HepG2 (cell line): ENCODE data around the gene NPS. TPM values are rescaled to one million over a fixed set of nuclear protein-coding genes. Genes with fewer than 3 reads are reported as not detected.

ENCODE experiments used
- ATAC-seq: fragments of 200-7000 bp; cut with Tn5 transposase; 3 replicates; pipeline ENCODE4 v1.9.1; 2020; ENCODE audit warnings: mild to moderate bottlenecking, moderate library complexity
- BruUV-seq: library from RNA; stranded (reverse); fragments of 400-500 nt; replicated peaks from 2 replicates; lab custom pipeline; 2021; lab: Mats Ljungman, UMichigan
- CTCF ChIA-PET: fragments of 300-600 bp; formaldehyde crosslinking; extraction: SDS; loops from one replicate; lab custom pipeline; 2021; ENCODE audit warnings: low total read pairs, inconsistent platforms, low intra/inter-chr PET ratio; lab: Yijun Ruan, JAX
- POLR2A ChIA-PET: fragments of 350-600 bp; sonication (Branson Sonifier 250); formaldehyde crosslinking; loops from one replicate; lab custom pipeline; 2020; ENCODE audit warnings: antibody characterized with exemption, inconsistent platforms; lab: Yijun Ruan, JAX
- DNase-seq: peaks from one replicate; pipeline ENCODE4 v3.0.0-alpha.2; 2015; ENCODE audit warnings: low spot score
- FAIRE-seq: peaks from 3 replicates; lab custom pipeline; 2011; peaks lifted over from hg19 to GRCh38; lab: Jason Lieb, UNC
- H2AFZ ChIP-seq: one replicate; pipeline ENCODE4 v1.6.1; 2011; ENCODE audit warnings: low read length, inconsistent platforms
- H3K27ac ChIP-seq: fragments of 300-600 bp; 3 replicates; pipeline ENCODE4 v1.8.0; 2011; ENCODE audit warnings: mixed run types, mild to moderate bottlenecking, mixed read lengths, low read length, inconsistent platforms; ENCODE audit not compliant: insufficient read depth; ENCODE audit errors: extremely low read length
- H3K27me3 ChIP-seq, 2 experiments: fragments of 200-600 bp in 1 of 2; 2 replicates in 1 of 2; 3 replicates in 1 of 2; pipeline versions ENCODE4 v1.6.0 to v1.8.0; 2011; ENCODE audit warnings: low read length in 2 of 2, mild to moderate bottlenecking in 2 of 2, moderate library complexity in 2 of 2, inconsistent platforms in 1 of 2; ENCODE audit not compliant: insufficient read depth in 2 of 2, control insufficient read depth in 1 of 2
- H3K36me3 ChIP-seq, 2 experiments: fragments of 200-600 bp in 1 of 2; replicated peaks in 1 of 2; 2 replicates in 1 of 2; 3 replicates in 1 of 2; pipeline versions ENCODE4 v1.5.1 to v1.8.0; 2011; ENCODE audit warnings: low read length in 2 of 2, inconsistent platforms in 1 of 2; ENCODE audit not compliant: insufficient read depth in 2 of 2, control insufficient read depth in 1 of 2
- H3K4me1 ChIP-seq: 2 replicates; pipeline ENCODE4 v1.5.1; 2012; ENCODE audit warnings: low read length, inconsistent platforms; ENCODE audit not compliant: insufficient read depth
- H3K4me2 ChIP-seq: 2 replicates; pipeline ENCODE4 v1.6.0; 2011; ENCODE audit warnings: low read depth, low read length, inconsistent platforms
- H3K4me3 ChIP-seq, 3 experiments: fragments of 200-600 bp in 1 of 3; sonication (generic), shearing (Covaris generic) in 1 of 3; replicated peaks in 1 of 3; 2 replicates each; pipeline ENCODE4 v1.5.1; 2011 to 2016; ENCODE audit warnings: low read length in 3 of 3, inconsistent platforms in 2 of 3, low read depth in 2 of 3, mild to moderate bottlenecking in 2 of 3, control low read depth in 1 of 3, mixed read lengths in 1 of 3; ENCODE audit not compliant: insufficient read depth in 1 of 3
- H3K79me2 ChIP-seq: one replicate; pipeline ENCODE4 v1.6.1; 2011; ENCODE audit warnings: low read length, inconsistent platforms; ENCODE audit not compliant: insufficient read depth
- H3K9ac ChIP-seq: 2 replicates; pipeline ENCODE4 v1.6.0; 2011; ENCODE audit warnings: mild to moderate bottlenecking, low read depth, low read length, inconsistent platforms; ENCODE audit not compliant: insufficient read depth
- H3K9me3 ChIP-seq: 2 replicates; pipeline ENCODE4 v1.5.1; 2012; ENCODE audit warnings: mild to moderate bottlenecking, low read length
- H4K20me1 ChIP-seq: 2 replicates; pipeline ENCODE4 v1.6.0; 2011; ENCODE audit warnings: inconsistent platforms, mild to moderate bottlenecking, low read length, moderate library complexity; ENCODE audit not compliant: insufficient read depth
- ELK4 ChIP-seq: sonication (generic); formaldehyde crosslinking; IDR thresholded peaks from 2 replicates; pipeline ENCODE4 v1.9.0; 2021; ENCODE audit warnings: missing genetic modification reagents, borderline replicate concordance
- FOXA1 ChIP-seq, 2 experiments: fragments of 450-650 bp in 1 of 2; sonication (generic) in 1 of 2; formaldehyde crosslinking in 1 of 2; IDR thresholded peaks; 2 replicates each; pipeline versions ENCODE4 v1.4.0 to v1.6.1; 2016 to 2020; ENCODE audit warnings: missing genetic modification reagents in 1 of 2
- IKZF1 ChIP-seq: fragments of 450-650 bp; IDR thresholded peaks from 2 replicates; pipeline ENCODE4 v1.7.1; 2016
- SIN3A ChIP-seq: IDR thresholded peaks from 2 replicates; pipeline ENCODE4 v1.6.1; 2011; ENCODE audit warnings: low read depth, mild to moderate bottlenecking, control low read depth, low read length, borderline replicate concordance
- SP2 ChIP-seq: sonication (generic); formaldehyde crosslinking; IDR thresholded peaks from 2 replicates; pipeline ENCODE4 v1.5.1; 2020; ENCODE audit warnings: mild to moderate bottlenecking, missing genetic modification reagents
- SPEN ChIP-seq: sonication (generic); formaldehyde crosslinking; IDR thresholded peaks from 2 replicates; pipeline ENCODE4 v1.5.1; 2020; ENCODE audit warnings: low read depth, mild to moderate bottlenecking, missing genetic modification reagents
- THAP7 ChIP-seq: sonication (generic); formaldehyde crosslinking; IDR thresholded peaks from 2 replicates; pipeline ENCODE4 v1.8.1; 2023; ENCODE audit warnings: mild to moderate bottlenecking, missing genetic modification reagents
- ZC3H4 ChIP-seq: sonication (generic); formaldehyde crosslinking; IDR thresholded peaks from 2 replicates; pipeline ENCODE4 v1.4.0; 2020; ENCODE audit warnings: missing genetic modification reagents, borderline replicate concordance
- ZKSCAN5 ChIP-seq: sonication (generic); formaldehyde crosslinking; IDR thresholded peaks from 2 replicates; pipeline ENCODE4 v1.5.1; 2020; ENCODE audit warnings: mild to moderate bottlenecking, missing genetic modification reagents
- ZNF574 ChIP-seq: sonication (generic); formaldehyde crosslinking; IDR thresholded peaks from 2 replicates; pipeline ENCODE4 v1.4.0; 2020; ENCODE audit warnings: missing genetic modification reagents
- ZXDC ChIP-seq: sonication (generic); formaldehyde crosslinking; IDR thresholded peaks from 2 replicates; pipeline ENCODE4 v1.5.0; 2020; ENCODE audit warnings: mild to moderate bottlenecking, missing genetic modification reagents
- WGBS: methylation state at CpG from one replicate; pipeline ENCODE4 v1.1.6; 2017; ENCODE audit warnings: low lambda C conversion rate; 5-methylcytosine and 5-hydroxymethylcytosine counted together
- in situ Hi-C: cut with HindIII; loops from 2 replicates; pipeline ENCODE4 v1.10.0; 2017; ENCODE audit warnings: low pct_unique_long_range_greater_than_20kb; ENCODE audit not compliant: extremely low pct_ligation_motif_present
- intact Hi-C: fragments of 100-400 bp; cut with micrococcal nuclease; formaldehyde crosslinking; loops from one replicate; pipeline ENCODE4 v1.10.0; 2022; ENCODE audit not compliant: unreplicated experiment
- polyA plus RNA-seq, 8 experiments: library from polyadenylated mRNA; depleted of rRNA in 3 of 8; stranded (reverse) in 7 of 8; unstranded in 1 of 8; fragments of >200 nt; fragmentation: Illumina TruSeq in 4 of 8; extraction: Trizol in 4 of 8; gene quantifications; 2 replicates each; pipeline versions ENCODE4 v1.2.1 to v1.2.3, GENCODE V29; 2011 to 2016; ENCODE audit warnings: low read depth in 4 of 8, missing spikeins in 1 of 8, mixed read lengths in 1 of 8; ENCODE audit not compliant: insufficient read depth in 1 of 8
- total RNA-seq, 5 experiments: library from RNA; depleted of rRNA; stranded (reverse); fragments of >200 nt; fragmentation: Illumina TruSeq; extraction: Trizol; gene quantifications; 2 replicates each; pipeline ENCODE4 v1.2.3, GENCODE V29; 2016; ENCODE audit warnings: low read depth in 1 of 5

The NPS gene
- total and polyA plus RNA-seq, 2 of the 13 experiments (the other 11 are each of a cell fraction or from before 2014, with no cell fraction given) = not detected

- Histone ChIP-seq H3K9me3 (no peaks in the 10 kb centered on the region), H3K9ac (no peak overlapping the region), H3K36me3 (no peaks in the 10 kb centered on the region), H3K4me2 (no peak overlapping the region), H3K4me3 (no peak overlapping the region), H3K4me1 (peaks cover 5% of the 10 kb centered on the region; the same call in 1 of the 2 replicates), H4K20me1 (no peaks in the 10 kb centered on the region), H3K79me2 (no peaks in the 10 kb centered on the region), H2AFZ (no peak overlapping the region), H3K27me3 (peaks cover 2 to 30% of the 10 kb centered on the region in 2 experiments; a peak in 4 of 5 replicates), H3K27ac (no peak overlapping the region)
- ChIA-PET CTCF (no interaction called here), POLR2A (no interaction called here)
- BruUV-seq = no TSS peak
- DNase-seq (no peak), ATAC-seq (no peak), FAIRE-seq (no peak)
- TF ChIP-seq SP2 (CRISPR knock-in tag) (no peak), ZXDC (CRISPR knock-in tag) (no peak), FOXA1 (IDR thresholded peaks at IDR 0.05) (no peak), FOXA1 (CRISPR knock-in tag; IDR thresholded peaks at IDR 0.05) (0 out of 2 replicates have a peak, but pooled peaks have one; percentile 13), ZKSCAN5 (CRISPR knock-in tag) (no peak)
- WGBS = 3% methylated on average over 6 of the region's 6 CpGs
- in situ Hi-C loops (no loop called here), intact Hi-C loops (no loop called here)
Observed at GRCh38 chr10:127534074-127534473, 15.0 kb upstream of the NPS start.

GRCh38 chr10:127534496-127534895, 14.6 kb upstream of the NPS start:
- Histone ChIP-seq H4K20me1 (no peaks in the 10 kb centered on the region), H3K27ac (no peak overlapping the region), H3K27me3 (peaks cover 2 to 30% of the 10 kb centered on the region in 2 experiments; a peak in 4 of 5 replicates), H3K9ac (no peak overlapping the region), H3K36me3 (no peaks in the 10 kb centered on the region), H3K4me3 (no peak overlapping the region), H3K9me3 (no peaks in the 10 kb centered on the region), H2AFZ (no peak overlapping the region), H3K4me1 (peaks cover 5% of the 10 kb centered on the region; the same call in 1 of the 2 replicates), H3K4me2 (no peak overlapping the region), H3K79me2 (no peaks in the 10 kb centered on the region)
- CTCF ChIA-PET = no interaction called here
- in situ Hi-C loops (no loop called here), intact Hi-C loops (no loop called here)
- DNase-seq = no peak
- 100% methylated on average over 1 of the region's 1 CpG for WGBS
- FAIRE-seq = no peak
- no TSS peak for BruUV-seq
- POLR2A ChIA-PET = no interaction called here
- no peak for ATAC-seq
- no peak for TF ChIP-seq IKZF1
- no peak for TF ChIP-seq ZC3H4 (CRISPR knock-in tag)
- TF ChIP-seq SPEN (CRISPR knock-in tag) = no peak
- TF ChIP-seq SIN3A = no peak
- TF ChIP-seq ZNF574 = no peak
- no peak for TF ChIP-seq ELK4 (CRISPR knock-in tag)
- TF ChIP-seq THAP7 (CRISPR knock-in tag) = no peak
